HG02642 (cell line): ENCODE data around the gene CCDC85B.

Experiments
- ATAC-seq: cut with Tn5 transposase; IDR thresholded peaks from one replicate; pipeline ENCODE4 v1.9.1; 2021; ENCODE audit warnings: mild to moderate bottlenecking; ENCODE audit not compliant: unreplicated experiment, poor library complexity

The CCDC85B gene

DNA sequence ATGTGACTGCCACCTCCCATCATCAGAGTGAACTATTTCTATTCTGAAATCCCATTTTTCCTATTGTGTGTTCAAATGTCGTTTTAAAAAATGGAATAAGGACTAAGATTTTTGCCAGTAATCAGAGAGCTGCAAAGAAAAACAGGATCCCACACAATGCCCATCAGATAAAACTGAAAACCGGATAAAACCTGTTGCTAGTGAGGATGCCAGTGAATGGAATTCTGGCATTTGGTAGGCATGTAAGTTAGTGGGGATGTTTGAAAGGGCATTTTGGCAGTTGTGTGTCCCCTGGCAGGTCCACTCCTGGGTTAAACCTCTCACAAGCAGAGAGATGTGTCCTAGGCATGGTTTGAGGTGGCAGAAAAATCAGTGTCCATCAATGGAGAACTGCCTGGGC lies 34.9 kb downstream of the CCDC85B start:
- no peak for ATAC-seq

GRCh38 chr11:65927904-65928397 lies 37.5 kb downstream of the CCDC85B start:
- peak; percentile 64 for ATAC-seq

DNA sequence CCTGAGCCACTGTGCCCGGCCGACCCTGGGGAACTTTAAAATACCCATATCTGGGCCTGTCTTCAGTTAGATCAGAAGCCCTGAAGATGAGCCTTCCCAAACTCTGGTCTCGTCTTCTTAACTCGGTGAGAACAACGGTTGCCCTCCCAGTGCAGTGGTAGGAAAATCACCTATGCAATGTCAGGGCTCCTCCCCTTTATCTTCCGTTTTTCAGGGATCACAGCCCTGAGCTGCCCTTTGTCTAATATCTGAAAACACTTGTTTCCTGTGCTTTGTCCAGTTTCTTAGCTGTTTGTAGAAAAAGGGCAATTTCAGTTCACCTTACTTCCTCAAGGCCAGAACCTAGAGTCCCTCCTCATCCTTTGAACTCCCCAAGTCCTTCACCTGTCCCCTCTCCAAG lies 38.2 kb downstream of the CCDC85B start:
- no peak for ATAC-seq

DNA sequence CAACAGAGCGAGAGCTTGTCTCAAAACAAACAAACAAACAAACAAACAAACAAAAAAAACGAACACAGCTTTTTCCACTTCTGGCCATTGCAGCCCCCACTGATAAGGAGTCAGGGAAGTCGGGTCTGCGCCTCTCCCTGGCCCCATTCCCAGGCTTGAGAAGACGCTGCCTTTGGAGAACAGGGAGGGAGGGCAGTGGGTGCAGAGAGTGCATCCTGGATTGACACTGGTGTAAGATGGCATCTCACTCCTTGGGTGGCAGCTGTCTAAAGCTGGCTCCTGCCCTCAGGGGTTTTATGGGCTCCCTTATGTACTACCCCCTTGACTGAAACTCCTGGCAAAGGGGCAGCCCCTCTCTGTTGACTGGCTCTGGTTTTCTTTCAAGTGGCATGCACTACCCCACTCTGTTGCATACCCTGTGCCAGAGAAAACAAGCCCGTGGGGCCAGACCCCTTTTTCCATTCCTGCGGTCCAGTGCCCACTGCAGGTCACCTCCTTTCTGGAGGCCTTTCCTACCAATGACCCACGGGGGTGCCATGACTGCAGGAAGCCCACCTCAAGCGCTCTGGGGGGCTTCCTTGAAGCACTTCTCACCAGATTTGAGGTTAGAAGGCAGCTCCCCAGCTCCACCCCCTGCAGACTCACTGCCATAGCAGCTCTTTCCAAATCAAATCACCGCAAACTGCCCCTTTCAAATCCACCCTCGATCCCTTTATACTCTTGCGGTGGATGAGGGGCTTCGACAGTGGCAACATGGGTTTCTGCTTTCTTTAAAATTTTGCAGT lies 41.5 kb downstream of the CCDC85B start:
- ATAC-seq = no peak

DNA sequence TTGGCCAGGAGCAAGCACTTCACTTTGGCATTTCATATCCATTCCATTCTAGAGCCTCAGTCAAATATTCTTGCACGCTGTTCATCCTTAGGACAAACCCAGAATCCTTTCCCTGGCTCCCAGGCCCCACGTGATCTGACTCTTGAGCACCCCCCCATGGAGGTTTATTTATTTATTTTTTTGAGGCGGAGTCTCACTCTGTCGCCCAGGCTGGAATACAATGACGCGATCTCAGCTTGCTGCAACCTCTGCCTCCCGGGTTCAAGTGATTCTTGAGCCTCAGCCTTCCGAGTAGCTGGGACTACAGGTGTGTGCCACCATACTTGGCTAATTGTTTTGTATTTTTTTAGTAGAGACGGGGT lies 42.1 kb downstream of the CCDC85B start:
- ATAC-seq = no peak

DNA sequence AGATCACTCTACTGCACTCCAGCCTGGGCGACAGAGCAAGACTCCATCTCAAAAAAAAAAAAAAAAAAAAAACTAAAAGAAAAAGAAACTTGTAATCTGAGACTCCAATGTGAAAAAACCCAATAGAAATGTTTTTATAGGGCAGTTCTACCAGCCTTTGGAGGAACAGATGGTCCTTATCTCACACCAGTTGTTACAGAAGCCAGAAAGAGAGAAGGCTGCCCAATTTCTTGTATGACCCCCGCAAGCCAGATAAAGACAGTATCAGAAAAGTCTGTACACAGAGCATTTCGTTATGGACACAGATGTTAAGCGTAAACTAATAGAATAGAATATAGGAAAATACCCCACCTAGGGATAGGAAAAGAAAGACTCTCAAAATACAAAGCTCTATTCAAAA lies 43.5 kb downstream of the CCDC85B start:
- ATAC-seq = no peak

DNA sequence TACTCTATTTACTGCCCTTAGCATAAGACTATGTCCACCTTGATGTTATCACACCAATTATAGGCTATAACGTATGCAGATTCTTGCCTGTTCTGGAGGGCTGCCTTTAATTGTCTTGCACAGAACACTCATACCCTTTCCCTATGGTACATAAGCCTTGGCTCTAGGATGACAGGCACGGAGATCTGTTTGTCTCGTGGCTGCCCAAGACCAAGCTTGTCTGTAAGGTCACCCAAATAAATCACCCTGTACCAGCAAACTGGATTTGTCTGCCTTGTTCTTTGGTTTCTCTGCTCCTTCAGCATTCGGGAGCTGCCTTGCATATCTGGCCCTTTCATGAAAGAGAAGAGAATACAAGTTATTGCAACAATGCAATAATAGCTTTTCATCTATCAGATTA lies 47.3 kb downstream of the CCDC85B start:
- no peak for ATAC-seq
